Stimulated activated CD4-positive, alpha-beta T cell treated with anti-CD3 and anti-CD28 coated beads, Interleukin-2, amount 100 ng/mL, for 48 hours (primary cell): ENCODE data around the gene LYZL1.
"Not testable (repeated sequence)": the region's sequence is repeated elsewhere in the genome, so short reads cannot be mapped to it uniquely, and the experiment has no call there.

Source experiments
- DNase-seq, 2 donors: peaks; one replicate each; pipeline ENCODE4 v3.0.0-alpha.2; 2020

The LYZL1 gene

DNA sequence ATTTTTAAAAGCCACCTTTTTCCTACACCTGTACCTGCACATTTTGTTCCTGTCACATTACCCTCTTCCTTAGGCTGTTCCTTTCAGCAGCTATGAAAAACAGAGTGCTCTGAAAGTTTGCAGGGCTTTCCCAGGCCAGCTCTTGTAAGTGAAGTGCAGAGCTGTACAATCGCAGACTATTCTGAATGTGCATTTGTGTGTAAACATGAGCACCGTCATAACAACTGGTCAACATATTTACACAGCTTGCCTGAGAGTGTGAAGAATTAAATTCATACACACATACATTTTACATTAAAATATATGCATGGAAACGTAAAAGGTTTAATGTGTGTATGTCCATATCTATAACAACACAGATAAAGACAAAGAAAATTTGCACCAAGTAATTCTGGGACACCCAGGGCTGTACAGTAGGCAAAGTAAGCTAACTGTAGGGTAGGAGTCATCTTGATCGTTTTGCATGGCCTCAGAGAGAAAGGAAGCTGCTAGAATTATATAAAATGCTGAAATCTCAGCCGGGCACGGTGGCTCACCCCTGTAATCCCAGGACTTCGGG is 23.6 kb upstream of the LYZL1 start:
- DNase-seq = no peak

DNA sequence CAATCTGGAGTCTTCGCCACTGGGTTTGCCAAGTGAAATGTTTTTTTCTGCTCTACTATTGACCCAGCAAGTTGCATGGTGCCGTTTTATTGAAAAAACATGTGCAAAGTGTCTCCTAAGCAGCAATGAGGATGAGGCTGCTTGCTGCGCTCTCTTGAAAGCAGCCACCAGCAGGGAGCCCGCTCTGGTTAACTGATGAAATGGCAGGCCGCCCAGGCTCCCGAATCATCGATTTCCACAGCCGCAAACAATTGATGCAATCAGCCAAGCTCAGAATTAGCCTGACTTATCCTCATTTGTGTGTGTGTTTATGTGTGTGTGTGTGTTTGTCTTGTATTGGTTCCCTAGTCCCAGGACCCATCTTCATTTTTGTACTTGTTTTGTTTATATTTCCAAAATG is 22.2 kb upstream of the LYZL1 start:
- DNase-seq = no peak

DNA sequence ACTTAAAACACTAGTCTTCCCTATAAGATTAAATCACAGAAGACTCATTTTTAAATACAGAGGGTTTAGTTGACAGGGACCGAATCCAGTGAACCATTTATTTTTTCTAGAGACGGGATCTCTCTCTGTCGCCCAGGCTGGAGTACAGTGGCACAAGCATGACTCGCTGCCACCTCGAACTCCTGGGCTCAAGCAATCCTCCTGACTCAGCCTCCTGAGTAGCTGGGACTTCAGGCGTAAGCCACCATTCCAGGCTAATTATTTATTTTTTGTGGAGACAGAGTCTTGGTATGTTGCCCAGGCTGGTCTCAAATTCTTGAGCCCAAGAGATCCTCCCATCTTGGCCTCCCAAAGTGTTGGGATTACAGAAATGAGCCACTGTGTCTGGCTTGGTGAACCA is 20.9 kb upstream of the LYZL1 start:
- no peak for DNase-seq

DNA sequence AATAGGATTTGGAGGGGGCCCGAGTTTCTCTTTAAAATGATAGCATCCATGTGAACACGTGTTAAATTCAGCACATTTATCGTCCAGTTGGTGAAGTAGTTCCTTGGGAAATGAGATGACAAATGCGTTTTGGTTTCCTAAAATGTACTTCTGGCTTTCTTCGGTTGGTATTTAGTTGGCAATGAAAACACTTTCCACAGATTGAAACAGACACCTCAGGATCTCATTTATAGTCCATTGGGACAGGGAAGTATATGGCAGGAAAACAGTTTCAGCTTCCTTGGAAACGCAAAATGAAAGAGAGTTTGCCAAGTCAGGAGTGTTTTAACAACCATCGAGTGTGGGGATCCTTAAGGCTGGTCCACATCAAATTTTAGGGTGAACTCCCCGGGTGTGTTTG is 19.4 kb upstream of the LYZL1 start:
- no peak for DNase-seq

DNA sequence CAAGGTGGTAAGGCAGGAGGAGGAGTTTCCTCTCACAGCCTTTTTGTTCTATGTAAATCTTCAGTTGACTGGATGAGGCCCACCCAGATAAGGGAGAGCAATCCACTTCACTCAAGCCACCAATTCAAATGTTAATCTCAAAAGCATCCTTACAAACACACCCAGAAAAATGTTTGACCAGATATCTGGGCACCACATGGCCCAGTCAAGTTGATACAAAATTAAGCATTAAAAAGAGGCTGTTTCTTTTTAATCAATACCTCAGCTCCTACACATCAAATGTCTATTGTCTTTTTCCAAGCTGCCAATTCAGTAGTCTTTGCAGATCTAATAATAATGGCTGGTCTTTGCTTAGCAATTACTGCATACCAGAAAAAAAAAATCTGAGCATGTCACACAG is 18.0 kb upstream of the LYZL1 start:
- no peak for DNase-seq

DNA sequence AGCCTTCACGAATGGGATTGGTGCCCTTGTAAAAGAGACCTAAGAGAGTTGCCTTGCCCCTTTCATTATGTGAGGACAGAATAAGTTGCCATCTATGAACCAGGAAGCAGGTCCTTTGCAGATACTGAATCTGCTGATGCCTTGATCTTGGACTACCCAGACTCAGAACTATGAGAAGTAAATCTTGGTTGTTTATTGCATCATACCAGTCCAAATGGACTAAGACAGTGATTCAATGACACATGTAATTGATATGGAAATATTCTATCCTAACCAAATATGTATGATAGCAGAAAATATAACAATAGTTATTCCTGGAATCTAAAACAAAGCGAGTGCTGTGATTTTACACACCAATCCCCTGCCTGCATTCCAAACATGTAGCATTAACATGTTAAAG is 17.0 kb upstream of the LYZL1 start:
- DNase-seq = no peak

DNA sequence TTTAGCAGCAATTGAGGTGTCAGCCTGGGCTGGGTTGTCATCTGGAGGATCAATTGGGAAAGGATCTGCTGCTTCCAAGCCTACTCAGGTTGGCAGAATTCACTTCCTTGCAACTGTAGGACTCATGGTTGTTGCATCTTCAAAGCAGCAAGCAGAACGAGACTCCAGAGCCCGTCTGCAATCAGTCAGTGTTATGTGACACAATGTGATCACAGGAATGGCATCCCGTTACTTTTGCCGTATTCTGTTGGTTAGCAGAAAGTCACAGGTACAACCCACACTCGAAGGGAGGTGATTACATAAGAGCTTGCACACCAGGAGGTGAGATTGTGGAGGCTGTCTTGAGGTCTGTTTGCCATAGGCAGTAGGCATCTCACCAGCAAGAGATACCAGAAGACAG is 15.4 kb upstream of the LYZL1 start:
- DNase-seq = no peak

DNA sequence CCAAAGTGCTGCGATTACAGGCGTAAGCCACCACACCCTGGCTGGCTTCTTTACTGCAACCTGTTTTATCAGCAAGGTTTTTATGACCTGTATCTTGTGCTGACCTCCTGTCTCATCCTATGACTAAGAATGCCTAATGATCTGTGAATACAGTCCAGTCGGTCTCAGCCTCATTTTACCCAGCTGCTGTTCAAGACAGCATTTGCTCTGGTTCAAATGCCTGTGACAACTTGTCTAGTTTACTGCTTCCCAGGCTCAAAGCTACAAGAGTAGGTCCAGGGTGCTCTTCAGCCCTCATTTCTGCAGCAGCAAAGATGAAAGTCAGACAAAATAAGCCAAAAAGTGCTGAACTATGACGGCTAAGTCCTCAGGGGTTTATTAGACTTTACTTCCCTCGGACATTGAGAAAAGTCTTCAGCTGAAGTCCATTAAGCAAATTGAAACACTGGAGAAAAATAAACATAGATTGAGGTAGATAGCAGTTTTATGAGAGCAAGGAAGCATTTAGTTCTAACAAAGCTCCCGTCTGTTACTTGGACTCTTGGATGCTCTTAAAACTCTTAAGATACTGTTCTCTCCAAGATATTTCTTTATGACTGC is 12.5 kb upstream of the LYZL1 start:
- no peak for DNase-seq

DNA sequence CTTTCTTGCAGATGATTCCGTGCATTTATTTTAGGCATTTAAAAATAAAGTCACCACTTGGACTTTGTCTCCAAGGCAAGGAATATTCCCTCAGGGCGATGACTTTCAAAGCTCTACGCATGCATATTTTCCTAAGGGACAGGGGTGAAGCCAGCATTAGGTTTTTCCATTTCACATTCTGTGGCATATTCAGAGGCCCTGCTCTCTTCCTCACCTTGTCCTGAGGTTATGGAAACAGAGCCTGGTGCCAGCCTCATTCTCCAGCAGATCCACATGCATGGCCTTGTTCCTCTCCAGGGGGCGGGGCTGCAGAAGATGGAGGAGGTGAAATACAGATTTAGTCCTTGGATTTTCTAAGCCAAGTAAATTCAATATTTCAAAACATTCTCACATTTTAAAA is 11.6 kb upstream of the LYZL1 start:
- DNase-seq = no peak

DNA sequence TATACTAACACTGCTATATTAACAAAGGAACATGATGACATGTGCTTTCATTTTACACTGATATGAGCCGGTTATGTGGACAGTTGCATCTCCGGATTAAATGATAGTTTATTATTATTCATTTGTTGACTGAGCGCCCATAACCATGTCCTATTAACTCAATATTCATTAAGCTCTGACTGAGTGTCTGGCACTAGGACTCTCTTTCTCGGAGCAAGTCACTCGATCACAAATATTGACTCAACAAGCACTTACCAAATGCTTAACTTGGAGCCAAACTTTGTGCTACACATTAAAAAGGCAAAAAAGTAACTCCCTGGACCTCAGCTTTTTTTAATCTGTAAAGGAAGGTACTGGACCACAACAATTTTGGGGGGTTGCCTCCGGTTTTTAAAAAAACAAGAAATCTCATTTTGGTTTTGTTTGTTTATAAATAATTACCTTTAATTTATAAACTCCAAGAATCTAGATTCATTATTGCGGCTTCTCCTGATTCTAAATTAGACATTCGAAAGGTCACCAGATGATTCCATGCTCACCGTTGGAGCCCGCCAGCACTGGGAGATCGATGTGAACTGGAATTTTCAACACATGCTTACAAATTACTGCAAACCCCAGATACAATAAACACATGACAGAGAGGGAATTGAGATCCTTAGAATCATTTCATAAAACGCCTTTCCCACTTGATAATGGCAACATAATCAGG is 8.9 kb upstream of the LYZL1 start:
- no peak for DNase-seq

DNA sequence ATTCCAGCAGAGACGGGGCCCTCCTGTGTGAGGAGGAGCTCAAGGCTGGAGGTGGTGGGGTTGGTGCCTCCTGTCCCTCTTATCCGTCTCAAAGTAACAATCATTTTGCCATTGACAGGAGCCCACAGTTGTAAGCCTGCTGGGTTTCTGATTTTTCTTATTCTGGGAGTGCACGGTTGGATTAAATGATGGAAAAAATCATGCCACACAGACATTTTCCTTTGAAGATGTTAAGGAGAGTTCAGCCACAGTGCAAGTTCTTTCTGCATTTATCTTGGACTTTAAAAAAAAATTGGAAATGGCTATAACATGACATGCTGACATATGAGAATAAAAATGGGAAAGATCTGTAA is 8.4 kb upstream of the LYZL1 start:
- DNase-seq = no peak

DNA sequence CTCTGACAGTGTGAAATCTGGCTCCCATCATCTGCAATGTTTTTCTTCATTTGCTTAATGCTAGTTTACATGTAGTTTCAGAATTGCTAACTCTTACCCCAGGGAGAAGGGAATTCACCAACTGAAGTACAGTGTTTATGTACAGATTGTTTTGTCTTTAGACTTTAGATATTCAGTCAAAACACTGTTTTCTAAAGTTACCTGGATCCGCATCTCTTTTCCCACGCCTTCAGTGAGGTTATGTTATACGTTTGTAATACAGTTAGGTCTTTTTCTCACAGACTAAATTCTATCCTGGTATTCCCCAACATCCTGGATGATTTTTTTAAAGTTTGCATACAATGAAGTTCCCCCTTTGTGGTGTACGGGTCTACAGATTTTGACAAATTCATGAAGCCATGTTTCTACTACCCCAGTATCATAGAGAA is 3.2 kb upstream of the LYZL1 start:
- no peak for DNase-seq

DNA sequence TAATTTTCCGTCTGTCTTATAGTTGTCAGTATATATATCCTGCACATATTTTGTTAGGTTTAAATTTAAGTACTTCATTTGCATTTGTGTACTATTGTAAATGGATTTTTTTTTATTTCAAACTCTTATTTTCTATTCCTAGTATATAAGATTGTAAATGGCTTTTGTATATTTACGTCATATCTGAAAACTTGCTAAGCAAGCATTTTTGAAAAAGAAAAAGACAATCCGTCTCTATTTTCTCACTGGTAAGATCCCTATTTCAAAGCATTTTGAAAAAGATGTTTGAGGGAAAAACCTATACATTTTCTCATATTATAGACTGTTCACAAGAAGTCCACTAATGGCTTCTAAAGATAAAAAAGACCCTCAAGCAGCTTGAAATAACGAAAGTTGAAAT is 1.2 kb upstream of the LYZL1 start:
- DNase-seq = no peak

DNA sequence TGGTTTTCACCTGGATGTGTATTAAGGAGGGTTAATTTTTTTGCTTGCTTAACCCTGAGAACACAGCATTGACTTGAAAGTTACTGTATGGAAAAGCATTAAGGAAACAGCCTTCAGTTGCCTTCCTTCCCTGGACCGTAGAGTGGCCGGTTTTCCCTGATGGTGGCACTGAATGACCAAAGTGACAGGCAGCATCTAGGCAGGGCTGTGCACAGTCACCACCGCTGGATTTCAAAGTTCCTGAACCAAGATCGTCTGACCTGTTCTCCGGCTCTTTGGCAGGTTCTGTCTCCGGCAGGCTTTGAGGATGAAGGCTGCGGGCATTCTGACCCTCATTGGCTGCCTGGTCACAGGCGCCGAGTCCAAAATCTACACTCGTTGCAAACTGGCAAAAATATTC is 2.7 kb downstream of the LYZL1 start:
- DNase-seq = not testable (repeated sequence)

DNA sequence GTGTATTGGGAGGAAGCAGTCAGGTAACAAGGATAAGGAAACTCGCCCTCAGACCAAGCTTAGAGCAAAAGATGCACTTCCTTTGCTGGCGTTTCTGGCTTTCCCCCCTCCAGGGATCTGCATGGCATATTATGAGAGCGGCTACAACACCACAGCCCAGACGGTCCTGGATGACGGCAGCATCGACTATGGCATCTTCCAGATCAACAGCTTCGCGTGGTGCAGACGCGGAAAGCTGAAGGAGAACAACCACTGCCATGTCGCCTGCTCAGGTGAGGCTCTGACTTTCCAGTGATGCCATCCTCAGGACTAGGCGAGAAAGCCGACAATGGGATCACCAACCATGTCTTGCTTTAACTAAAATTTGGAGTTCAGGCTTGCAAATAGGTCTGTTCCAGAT is 3.5 kb downstream of the LYZL1 start:
- not testable (repeated sequence) for DNase-seq

DNA sequence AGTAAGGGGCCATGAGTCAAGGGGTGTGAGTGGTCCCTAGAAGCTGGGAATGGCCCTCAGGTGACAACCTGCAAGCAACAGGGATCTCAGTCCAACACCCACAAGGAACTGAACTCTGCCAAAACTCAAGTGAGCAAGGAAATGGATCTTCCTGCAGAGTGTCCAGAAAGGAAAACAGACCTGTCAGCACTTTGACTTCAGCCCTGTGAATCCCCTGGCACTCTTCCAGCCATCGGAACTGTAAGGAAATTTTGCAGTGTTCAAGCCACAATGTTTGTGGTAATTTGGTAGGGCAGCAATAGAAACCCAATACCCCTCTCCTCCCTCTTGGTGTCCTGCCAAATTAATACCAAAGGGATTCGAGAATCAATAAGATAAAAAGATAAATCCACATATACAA is 6.9 kb downstream of the LYZL1 start:
- DNase-seq = no peak

DNA sequence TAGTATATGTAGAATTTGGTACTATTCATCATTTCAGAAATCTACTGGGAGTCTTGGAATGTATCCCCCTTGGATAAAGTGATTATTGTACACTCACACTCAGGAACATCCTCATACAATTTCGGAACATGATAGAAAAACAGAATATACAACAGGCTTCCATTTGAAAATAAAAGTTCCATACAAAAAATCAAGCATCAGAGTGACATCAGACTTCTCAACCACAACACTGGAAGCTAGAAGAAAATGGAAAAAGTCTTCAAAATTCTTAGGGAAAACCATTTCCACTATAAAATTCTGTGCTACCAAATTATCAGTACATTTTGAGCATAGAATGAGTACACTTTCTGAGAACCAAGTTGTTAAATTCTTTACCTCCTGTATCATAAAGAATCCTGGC is 8.8 kb downstream of the LYZL1 start:
- DNase-seq = no peak

DNA sequence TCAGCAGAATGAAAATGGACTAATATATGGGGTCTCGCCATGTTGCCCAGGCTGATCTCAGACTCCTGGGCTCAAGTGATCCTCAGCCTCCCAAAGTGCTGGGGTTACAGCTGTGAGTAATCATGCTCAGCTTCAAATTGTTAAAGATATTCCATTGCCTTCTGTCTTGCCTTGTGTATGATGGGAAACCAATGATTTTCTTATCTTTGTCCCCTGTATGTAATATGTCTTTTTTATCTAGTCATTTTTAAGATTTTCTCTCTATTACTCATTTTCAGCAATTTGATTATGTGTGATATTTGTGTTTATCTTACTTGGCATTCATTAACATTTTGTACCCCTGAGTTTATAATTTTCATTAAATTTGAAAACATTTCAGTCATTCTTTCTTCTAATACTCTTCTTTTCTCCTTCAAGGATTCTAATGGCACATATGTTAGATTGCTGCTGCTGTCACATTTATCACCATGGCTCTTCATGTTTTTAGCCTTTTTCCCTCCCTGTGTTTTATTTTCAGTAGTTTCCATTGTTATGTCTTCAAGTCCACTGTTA is 12.6 kb downstream of the LYZL1 start:
- no peak for DNase-seq

DNA sequence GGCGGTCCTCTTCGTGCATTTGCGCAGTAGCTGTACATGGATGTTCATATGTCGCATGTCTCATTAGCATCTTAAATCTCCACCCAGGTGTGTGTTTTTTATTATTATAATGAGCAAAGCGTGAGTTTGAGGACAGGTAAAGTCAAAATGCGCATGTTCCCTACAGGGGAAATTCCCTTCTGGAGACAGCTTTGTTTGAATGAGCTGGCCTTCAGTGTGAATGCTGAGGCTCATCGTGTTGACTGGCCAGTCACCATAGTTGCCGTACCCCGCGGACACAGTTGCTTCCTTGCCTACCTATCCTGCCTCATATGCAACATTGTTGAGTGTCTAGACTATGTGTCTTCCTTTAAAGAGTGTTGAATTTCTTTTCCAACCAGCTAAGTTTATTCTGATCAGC is 13.6 kb downstream of the LYZL1 start:
- no peak for DNase-seq

DNA sequence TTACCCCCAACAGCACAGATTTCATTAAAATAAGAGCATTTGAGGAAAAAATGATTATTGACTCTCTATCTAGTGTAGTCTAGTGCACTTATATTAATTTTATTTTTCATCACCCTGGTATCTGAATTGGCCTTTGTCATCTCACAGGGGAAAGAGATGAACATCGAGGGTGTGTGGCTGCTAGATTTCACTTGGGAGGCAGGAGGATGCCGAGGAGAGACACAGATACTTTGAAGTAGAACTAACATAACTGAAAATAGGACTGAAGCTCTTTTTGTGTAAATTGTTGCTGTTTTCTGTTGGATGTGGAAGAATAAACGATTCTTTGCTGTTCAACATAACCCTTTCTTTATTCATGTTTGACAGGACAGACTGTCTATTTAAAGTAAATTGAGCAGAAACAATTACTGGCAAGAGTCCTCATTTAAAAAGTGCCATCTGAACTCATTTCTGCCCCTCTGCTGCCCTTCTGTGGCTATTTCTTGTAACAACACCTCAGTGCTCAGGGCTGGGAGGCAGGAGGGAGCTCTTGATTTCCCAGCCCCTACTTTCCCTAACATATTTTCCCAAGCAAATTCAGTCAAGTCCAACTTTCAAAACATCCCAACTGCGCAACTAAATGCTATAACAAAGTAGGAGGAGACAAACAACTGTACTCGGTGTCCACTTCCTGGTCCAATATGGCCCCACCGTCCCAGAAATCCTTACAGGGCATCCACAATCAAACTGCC is 15.6 kb downstream of the LYZL1 start:
- peak; percentile 3 to 7 for DNase-seq

DNA sequence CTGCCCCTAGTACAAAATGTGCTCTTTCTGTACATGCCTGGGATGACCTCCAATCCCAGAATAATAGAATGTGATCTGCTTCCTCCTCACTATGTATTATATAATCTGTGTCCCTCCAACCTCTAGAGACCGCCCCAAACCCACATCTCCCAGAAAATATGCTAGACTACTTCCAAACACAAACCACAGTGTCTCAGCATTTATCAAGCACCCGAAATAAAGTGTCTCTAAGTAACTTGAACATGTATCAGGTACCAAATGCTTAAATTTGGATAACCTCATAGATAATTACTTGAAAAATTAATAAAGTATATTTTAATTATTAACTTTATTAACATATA is 16.1 kb downstream of the LYZL1 start:
- DNase-seq = no peak

DNA sequence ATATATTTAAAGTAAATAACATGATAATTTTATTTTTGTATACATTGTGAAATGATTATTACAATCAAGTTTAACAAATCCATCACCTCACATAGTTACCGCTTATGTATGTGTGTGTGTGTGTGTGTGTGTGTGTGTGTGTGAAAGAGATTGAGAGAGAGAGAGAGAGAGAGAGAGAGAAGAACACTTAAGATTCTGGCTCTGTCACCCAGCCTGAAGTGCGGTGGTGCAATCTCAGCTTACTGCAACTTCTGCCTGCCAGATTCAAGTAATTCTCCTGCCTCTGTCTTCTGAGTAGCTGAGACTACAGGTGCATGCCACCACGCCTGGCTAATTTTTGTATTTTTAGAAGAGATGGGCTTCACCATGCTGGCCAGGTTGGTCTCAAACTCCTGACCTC is 17.8 kb downstream of the LYZL1 start:
- DNase-seq = no peak

DNA sequence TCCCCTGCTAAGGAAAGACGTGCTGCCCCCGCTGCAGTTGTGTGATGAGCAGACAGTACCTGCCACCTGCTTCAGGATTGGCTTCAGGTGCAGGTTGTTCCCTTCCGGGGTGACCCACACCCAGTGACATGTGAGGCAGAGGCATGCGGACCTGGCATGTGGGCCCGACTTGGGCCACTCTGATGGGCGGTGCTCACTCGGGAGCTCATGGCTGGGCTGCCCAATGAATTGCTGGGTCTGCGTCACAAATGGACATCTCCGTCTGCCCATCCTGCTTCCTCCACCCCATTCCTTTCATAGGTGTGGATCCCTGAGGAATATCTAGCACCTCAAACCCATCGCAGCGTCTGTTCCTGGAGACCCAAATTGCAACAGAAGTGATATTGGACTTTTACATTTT is 19.3 kb downstream of the LYZL1 start:
- not testable (repeated sequence) for DNase-seq

DNA sequence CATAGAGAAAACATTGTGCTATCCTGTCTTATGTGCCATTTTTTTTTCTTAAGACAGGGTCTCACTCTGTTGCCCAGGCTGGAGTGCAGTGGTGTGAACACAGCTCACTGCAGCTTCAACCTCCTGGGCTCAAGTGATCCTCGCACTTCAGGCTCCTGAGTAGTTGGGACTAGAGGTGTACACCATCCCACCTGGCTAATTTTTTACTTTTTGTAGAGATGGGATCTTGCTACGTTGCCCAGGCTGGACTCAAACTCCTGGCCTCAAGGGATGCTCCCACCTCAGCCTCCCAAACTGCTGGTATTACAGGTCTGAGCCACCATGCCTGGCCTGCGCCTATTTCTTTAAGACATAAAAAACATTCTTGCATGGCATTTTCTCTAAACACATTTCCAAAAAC is 20.6 kb downstream of the LYZL1 start:
- no peak for DNase-seq
